Keratinocyte (primary cell): ENCODE results near the gene ATP8A1.

ENCODE experiments used
- EZH2 ChIP-seq: IDR thresholded peaks from one replicate; pipeline ENCODE4 v1.6.1; 2012; ENCODE audit warnings: inconsistent platforms, mild to moderate bottlenecking, low read length, moderate library complexity
- TF ChIP-seq, protein P1 (sequence below), 3 experiments: IDR thresholded peaks in 1 of 3; conservative IDR thresholded peaks in 1 of 3; optimal IDR thresholded peaks in 1 of 3; 2 replicates in 2 of 3; 3 replicates in 1 of 3; pipeline versions ENCODE3 to v1.5.1; 2011; ENCODE audit warnings: low read length in 3 of 3, mild to moderate bottlenecking in 3 of 3, moderate library complexity in 2 of 3, control low read depth in 1 of 3, inconsistent platforms in 1 of 3; ENCODE audit not compliant: insufficient read depth in 2 of 3; ENCODE audit errors: extremely low read depth in 1 of 3

DNA sequence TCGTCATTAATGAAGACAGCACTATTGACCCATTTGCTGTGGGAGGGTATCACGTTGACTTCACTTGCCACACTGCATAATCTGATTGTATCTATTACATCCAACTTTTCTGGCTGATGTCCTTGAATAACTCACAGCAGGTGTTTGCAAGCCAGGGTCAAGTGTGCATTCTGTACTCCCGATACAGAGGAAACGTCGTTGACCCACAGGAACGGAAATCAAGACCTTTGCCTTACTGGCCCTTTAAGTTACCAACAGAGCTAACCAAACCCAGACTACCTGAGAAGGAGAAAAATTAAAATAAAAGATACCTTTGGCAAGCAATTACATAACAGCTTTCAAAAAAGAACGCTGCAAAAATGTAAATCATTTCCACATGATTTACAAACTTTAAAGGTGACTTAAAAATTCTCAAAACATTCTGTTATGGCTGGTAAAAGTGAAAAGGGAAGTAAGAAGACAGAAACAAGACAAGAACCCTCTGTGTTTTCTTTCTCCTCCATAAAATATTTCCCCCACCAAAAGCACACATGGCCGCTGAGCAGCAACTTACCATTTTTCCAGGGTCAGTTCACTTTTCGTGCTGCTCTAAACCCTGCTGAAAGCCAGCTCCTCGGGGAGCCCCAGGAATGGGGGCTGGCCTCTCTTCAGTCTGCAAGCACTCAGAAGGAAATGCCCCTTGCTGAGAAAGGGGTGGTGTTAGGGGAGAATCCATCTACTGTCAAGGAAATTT is 266.1 kb downstream of the ATP8A1 start:
- TF ChIP-seq, protein P1, sequence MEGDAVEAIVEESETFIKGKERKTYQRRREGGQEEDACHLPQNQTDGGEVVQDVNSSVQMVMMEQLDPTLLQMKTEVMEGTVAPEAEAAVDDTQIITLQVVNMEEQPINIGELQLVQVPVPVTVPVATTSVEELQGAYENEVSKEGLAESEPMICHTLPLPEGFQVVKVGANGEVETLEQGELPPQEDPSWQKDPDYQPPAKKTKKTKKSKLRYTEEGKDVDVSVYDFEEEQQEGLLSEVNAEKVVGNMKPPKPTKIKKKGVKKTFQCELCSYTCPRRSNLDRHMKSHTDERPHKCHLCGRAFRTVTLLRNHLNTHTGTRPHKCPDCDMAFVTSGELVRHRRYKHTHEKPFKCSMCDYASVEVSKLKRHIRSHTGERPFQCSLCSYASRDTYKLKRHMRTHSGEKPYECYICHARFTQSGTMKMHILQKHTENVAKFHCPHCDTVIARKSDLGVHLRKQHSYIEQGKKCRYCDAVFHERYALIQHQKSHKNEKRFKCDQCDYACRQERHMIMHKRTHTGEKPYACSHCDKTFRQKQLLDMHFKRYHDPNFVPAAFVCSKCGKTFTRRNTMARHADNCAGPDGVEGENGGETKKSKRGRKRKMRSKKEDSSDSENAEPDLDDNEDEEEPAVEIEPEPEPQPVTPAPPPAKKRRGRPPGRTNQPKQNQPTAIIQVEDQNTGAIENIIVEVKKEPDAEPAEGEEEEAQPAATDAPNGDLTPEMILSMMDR (optimal IDR thresholded peaks at IDR 0.05 in 1 of 3, IDR thresholded peaks at IDR 0.05 in 1 of 3, conservative IDR thresholded peaks at IDR 0.05 in 1 of 3; ENCODE audit: extremely low read depth in 1 of 3, insufficient read depth in 2 of 3, low read length in 3 of 3) = no peak
- no peak for TF ChIP-seq EZH2
